Ishikawa (cell line): Measurements from ENCODE around the gene HBP1.

ENCODE experiments used
- CREB1 ChIP-seq: IDR thresholded peaks from 2 replicates; pipeline ENCODE4 v1.6.1; 2012; ENCODE audit warnings: low read depth
- EGR1 ChIP-seq: IDR thresholded peaks from 2 replicates; pipeline ENCODE4 v1.6.1; 2012
- EP300 ChIP-seq: IDR thresholded peaks from 2 replicates; pipeline ENCODE4 v1.6.1; 2012; ENCODE audit warnings: borderline replicate concordance
- FOXM1 ChIP-seq: IDR thresholded peaks from 2 replicates; pipeline ENCODE4 v1.6.1; 2012; ENCODE audit warnings: low read depth, borderline replicate concordance
- NFIC ChIP-seq: IDR thresholded peaks from 2 replicates; pipeline ENCODE4 v1.6.1; 2012
- RAD21 ChIP-seq: IDR thresholded peaks from 2 replicates; pipeline ENCODE4 v1.6.1; 2012; ENCODE audit warnings: low read depth
- REST ChIP-seq: IDR thresholded peaks from 2 replicates; pipeline ENCODE4 v1.6.1; 2012; ENCODE audit warnings: low read depth, mild to moderate bottlenecking
- TAF1 ChIP-seq: IDR thresholded peaks from 2 replicates; pipeline ENCODE4 v1.6.1; 2012; ENCODE audit warnings: low read depth, mild to moderate bottlenecking
- TCF12 ChIP-seq: IDR thresholded peaks from 2 replicates; pipeline ENCODE4 v1.6.1; 2012; ENCODE audit warnings: low read depth
- TEAD4 ChIP-seq: IDR thresholded peaks from 2 replicates; pipeline ENCODE4 v1.6.1; 2012
- USF1 ChIP-seq: IDR thresholded peaks from 2 replicates; pipeline ENCODE4 v1.6.1; 2012
- YY1 ChIP-seq: IDR thresholded peaks from 2 replicates; pipeline ENCODE4 v1.6.1; 2012; ENCODE audit warnings: low read depth
- ZBTB7A ChIP-seq: IDR thresholded peaks from 2 replicates; pipeline ENCODE4 v1.6.1; 2012; ENCODE audit warnings: low read depth

Gene HBP1

GRCh38 chr7:107248551-107249316 is 79.9 kb downstream of the HBP1 start:
- TF ChIP-seq TEAD4 (no peak), YY1 (no peak), RAD21 (no peak), USF1 (no peak), TCF12 (no peak), FOXM1 (no peak), CREB1 (no peak), ZBTB7A (no peak), TAF1 (no peak)

GRCh38 chr7:107251963-107252362 is 83.2 kb downstream of the HBP1 start:
- TF ChIP-seq TAF1 (no peak), YY1 (no peak), CREB1 (no peak), ZBTB7A (no peak), EP300 (no peak), TEAD4 (no peak), EGR1 (no peak), REST (no peak), NFIC (no peak)
